GM23248 (cell line): ENCODE data around the gene ABHD18.

Source experiments
- EZH2 ChIP-seq: fragments of 200-600 bp; sonication (generic); IDR thresholded peaks from 2 replicates; pipeline ENCODE4 v1.6.1; 2018; ENCODE audit warnings: antibody characterized with exemption, mild to moderate bottlenecking; ENCODE audit not compliant: insufficient read depth, poor library complexity, severe bottlenecking
- EZH2phosphoT487 ChIP-seq: fragments of 200-600 bp; sonication (generic); IDR thresholded peaks from 2 replicates; pipeline ENCODE4 v1.6.1; 2018; ENCODE audit warnings: antibody characterized with exemption, moderate library complexity, mild to moderate bottlenecking, low read depth; ENCODE audit not compliant: insufficient read depth

GRCh38 chr4:128031756-128032384 is 66.7 kb downstream of the ABHD18 start:
- TF ChIP-seq EZH2 (no peak), EZH2phosphoT487 (no peak)
